GM19372 (cell line): Measurements from ENCODE around the gene CEP41.
A peak's percentile ranks its signal among the peaks of the same experiment; 100 is the strongest.

Source experiments
- ATAC-seq: cut with Tn5 transposase; IDR thresholded peaks from one replicate; pipeline ENCODE4 v1.9.1; 2021; ENCODE audit warnings: mild to moderate bottlenecking, low read depth, moderate library complexity; ENCODE audit not compliant: unreplicated experiment

The CEP41 gene

GRCh38 chr7:130440527-130441365 lies at the start of gene CEP41:
Gene CEP41, minus strand, starts transcription at chr7:130441016. Its CDS starts 50 bp downstream, at chr7:130440966.
- ATAC-seq: peak; percentile 94

GRCh38 chr7:130490311-130490791 lies 49.5 kb upstream of the CEP41 start:
- ATAC-seq: no peak

DNA sequence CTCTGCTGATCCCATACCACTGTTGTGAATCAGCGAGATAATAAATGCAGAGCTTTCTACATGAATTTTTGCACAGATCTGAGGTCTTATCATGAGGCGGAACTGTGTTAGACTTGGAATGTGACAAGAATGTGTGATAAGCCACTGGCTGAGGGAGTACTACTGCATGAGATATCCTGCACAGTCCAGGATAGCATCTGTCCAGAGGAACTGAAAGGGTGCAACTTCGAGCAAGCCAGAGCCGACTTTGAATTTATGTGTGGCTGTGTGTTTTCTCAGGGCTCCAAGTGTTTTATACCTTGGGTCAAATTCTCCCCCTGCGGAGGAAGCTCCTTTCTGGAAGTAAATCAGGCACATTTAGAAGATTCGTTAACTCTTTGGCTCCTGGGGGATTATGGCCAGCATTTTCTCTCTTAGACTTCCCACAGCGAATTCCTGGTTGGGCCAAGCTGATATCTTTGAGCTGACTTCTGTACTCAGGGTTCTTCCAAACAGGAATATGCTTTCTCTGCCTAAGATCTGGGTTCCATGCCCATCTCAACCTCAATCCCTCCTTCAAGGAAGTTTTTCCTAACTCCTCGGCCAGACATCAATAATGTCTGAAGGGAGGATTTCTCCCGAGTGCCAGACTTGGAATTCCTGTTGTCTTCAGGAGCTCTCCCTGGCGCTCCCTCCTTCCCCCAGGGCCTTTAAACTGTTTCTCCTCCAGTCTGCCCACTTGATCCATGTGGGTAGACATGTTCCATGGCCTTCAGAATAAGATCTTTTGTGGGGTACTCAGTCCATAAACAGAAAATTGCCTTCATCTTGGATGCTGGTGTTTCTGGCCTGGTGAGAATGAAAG lies 48.5 kb upstream of the CEP41 start:
- no peak for ATAC-seq

- no peak for ATAC-seq
Observed at GRCh38 chr7:130488392-130489139, 47.8 kb upstream of the CEP41 start.

GRCh38 chr7:130486954-130487436 lies 46.2 kb upstream of the CEP41 start:
- no peak for ATAC-seq

DNA sequence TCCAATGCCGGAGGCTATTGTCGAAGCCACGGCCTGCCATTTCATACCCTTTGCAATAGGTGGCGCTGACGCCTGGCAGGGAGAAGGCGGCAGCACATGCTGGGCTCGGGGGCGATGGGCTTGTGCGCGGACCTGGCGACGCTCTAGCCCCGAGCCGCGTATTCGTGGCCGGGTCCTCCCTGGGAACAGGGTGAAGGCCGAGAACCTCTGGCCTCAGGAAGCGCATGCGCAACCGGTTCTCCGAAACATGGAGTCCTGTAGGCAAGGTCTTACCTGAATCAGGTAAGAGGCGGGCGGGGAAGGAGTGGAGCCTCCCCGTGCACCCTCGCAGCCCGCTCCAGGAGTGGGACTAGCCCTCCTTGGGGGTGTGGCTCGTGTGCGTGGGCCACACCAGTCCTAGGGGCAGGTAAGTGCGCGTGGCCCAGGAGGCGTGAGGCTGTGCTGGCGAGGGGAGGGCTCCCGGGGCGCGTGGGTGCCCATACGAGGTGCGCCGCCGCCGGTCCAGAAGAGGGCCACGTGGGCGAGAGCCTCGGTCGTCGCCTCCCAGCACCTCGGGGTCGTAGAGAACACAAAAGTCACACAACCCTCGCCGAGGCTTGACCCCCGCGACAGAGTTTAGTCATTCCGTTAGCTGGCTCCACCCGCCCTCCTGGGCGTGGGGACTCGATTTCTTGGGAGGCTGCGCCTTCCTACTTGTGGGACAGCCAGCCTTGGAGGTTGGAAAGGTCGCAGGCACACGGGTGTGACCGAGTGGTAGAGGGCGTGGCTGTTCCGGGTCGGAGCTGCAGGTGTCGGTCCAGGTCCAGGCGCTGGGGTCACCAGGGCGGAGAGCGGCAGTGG lies 45.5 kb upstream of the CEP41 start:
- ATAC-seq: no peak

DNA sequence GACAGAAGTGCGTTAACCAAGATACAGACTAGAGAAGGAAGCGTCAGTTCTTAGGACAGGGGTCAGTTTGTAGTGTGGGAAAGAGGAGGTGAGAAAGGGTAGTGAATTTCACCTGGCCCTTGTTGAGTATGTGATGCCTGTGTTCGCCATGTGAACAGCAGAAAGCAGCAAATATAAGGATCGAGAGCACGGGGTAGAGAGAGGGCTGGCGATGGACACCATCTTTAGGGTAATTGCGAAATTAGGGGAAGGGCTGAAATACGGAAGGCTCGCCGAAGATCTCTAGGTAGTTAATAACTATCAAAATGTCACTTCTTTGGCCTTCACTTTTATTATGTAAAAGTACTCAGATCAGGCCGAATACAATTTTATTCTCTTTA lies 44.9 kb upstream of the CEP41 start:
- no peak for ATAC-seq

GRCh38 chr7:130483031-130483430 lies 42.2 kb upstream of the CEP41 start:
- ATAC-seq: no peak

GRCh38 chr7:130481898-130482297 lies 41.1 kb upstream of the CEP41 start:
- no peak for ATAC-seq

DNA sequence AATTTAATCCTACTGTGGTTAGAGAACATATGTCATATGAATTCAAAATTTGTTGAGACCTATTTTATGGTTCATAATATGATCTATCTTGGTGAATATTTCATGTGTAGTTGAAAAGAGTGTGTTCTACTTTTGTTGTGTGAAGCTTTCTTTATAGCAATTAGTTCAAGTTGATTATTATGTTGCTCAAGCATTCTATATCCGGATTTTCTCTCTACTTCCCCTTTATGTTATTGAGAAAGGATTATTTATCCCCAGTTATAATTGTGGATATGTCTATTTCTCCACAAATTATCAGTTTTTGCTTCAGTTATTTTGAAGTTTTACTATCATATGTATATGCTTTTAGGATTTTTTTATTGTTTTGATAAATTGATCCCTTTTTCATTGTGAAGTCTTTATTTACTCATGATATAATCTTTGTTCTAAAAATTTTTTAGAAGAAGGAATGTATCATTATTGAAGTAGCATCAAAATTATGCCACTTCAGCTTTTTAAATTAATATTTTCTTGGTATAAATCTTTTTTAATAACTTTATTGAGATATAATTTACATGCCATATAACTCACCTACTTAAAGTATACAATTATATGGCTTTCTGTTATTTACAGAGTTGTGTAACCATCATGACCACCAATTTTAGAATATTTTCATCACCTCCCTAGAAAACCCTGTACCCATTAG lies 39.0 kb upstream of the CEP41 start:
- no peak for ATAC-seq

DNA sequence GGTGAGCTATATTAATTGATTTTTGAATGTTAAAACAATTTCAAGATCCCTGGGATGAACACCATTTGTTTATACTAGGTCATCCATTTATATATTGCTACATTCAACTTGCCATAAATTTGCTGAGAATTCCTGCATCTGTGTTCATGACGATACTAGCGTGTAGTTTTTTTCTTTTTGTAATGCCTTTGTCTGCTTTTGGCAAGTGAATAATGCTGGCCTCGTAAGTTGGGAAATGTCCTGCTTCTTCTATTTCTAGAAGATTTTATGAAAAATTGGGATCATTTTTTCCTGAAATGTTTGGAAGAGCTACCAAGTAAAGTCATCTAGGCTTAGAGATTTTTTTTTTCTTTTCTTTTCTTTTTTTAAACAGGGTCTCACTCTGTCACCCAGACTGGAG lies 38.2 kb upstream of the CEP41 start:
- no peak for ATAC-seq

DNA sequence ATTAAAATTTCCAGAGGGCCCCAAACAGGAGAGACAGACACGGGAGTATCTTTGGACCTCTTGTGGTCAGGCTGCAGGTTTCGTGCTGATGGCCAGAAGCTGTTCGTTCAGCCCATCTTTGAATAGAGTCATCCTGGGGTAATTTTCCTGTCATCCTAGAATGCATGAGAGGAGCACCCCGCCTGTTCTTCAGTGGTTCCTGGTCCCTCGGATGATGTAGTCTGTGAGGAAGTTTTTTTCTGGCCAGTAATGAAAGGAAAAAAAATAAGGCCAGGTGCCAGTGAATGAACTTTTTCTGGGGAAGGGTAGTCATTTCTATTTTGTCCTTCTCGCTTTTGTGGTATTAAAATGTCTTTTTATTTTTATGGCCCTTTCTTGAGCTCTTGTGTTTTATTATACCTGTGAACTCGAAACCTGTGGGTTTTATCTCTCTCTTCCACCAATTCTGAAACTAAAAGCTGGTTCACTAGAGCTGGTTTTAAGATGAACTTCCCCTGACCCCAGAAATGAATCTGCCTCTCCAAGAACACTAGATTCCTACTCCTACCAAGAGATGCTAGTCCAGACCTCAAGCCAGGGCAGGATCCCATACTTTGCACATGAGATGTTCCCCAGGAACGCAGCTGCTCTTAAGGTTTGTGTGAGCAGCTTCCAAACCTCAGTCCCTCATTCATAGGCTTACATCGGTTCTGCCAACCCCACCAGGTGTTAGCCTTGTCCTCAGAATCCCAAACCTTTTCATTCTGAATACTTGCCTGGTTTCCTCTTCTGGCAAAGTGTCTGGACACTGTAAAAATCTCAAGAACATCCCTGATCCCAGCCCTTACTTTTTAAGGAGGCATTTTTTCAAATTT lies 35.7 kb upstream of the CEP41 start:
- ATAC-seq: no peak

DNA sequence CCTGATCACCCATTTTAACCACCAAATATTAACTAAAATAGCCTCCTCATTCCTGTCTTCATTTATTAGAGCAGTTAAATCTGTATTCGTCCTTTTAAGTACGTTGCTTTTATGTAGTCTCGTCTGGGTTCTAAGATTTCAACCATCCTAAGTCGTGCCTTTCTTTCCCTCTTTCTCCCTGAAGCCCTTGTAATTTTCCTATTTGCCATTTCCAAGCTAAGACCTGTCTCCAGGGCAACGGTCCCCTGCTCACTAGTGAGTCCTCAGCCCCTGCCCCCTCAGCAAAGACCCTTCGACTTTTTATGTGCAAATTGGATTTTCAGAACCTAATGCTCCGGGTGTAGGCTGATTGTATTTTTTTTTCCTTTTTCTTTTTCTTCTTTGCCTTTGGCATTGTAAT lies 35.0 kb upstream of the CEP41 start:
- ATAC-seq: no peak

- ATAC-seq: no peak
Observed at GRCh38 chr7:130473876-130474275, 33.1 kb upstream of the CEP41 start.

DNA sequence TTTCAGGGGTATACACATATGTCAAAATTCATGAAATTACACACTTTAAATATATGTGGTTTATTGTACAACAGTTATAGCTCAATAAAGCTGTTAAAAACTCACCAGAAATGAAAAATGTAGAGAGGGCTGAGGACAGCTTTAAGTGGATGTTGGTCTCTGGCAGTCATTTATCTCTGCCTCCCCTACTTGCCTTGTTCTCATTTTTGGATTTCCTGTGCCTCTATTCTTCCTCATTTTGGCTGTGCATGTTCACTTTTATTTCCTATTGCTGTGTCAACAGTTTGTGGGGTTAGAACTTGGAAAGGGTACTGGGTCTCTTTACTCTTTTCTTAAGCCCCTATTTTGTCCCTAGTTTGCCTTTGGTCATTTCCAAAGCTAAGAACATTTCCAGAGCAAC lies 32.5 kb upstream of the CEP41 start:
- no peak for ATAC-seq

GRCh38 chr7:130471974-130472373 lies 31.2 kb upstream of the CEP41 start:
- no peak for ATAC-seq

DNA sequence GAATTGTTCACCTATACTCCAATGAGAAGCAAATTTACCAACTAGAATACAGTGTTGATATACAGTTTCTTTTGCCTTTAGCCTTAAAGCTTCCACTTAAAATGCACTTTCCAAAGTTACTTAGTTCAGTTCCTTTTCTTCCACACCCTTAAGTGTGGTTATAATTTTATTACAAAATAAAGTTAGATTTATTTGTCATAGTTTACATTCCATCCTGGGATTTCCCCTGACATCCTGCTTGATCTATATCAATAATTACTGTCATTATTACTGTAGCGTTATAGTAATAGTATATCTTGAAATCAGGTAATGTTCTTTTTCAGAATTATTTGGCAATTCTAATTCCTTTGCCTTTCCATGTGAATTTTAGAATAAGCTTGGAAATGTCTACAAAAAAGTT lies 27.8 kb upstream of the CEP41 start:
- ATAC-seq: no peak
